Esophagus (tissue), 2 donors: ENCODE measurements around the gene TMX1. TPM values are rescaled to one million over a fixed set of nuclear protein-coding genes. Genes with fewer than 3 reads are reported as not detected.
A peak's percentile ranks its signal among the peaks of the same experiment; 100 is the strongest.

ENCODE experiments used
- H3K27ac ChIP-seq, 2 donors: one replicate each; pipeline ENCODE4 v1.5.1; 2013; ENCODE audit warnings: low read depth in 2 of 2, mild to moderate bottlenecking in 2 of 2, inconsistent platforms in 1 of 2, low read length in 1 of 2, moderate library complexity in 1 of 2
- H3K27me3 ChIP-seq, 2 donors: one replicate each; pipeline ENCODE4 v1.6.1; 2013; ENCODE audit warnings: low read length in 2 of 2, control low read depth in 1 of 2, mild to moderate bottlenecking in 1 of 2; ENCODE audit not compliant: insufficient read depth in 2 of 2, control insufficient read depth in 1 of 2
- H3K36me3 ChIP-seq, 2 donors: one replicate each; pipeline ENCODE4 v1.6.1; 2013; ENCODE audit warnings: low read length in 1 of 2; ENCODE audit not compliant: control insufficient read depth in 2 of 2, insufficient read depth in 2 of 2
- H3K4me1 ChIP-seq, 2 donors: one replicate each; pipeline ENCODE4 v1.6.1; 2013; ENCODE audit warnings: low read length in 1 of 2; ENCODE audit not compliant: control insufficient read depth in 2 of 2, insufficient read depth in 2 of 2
- H3K4me3 ChIP-seq, 2 donors: one replicate each; pipeline ENCODE4 v1.5.1; 2013; ENCODE audit warnings: low read length in 2 of 2, mild to moderate bottlenecking in 2 of 2, low read depth in 1 of 2, moderate library complexity in 1 of 2
- H3K9me3 ChIP-seq, 2 donors: one replicate each; pipeline ENCODE4 v1.6.1; 2013; ENCODE audit warnings: mild to moderate bottlenecking in 2 of 2, low read depth in 1 of 2, low read length in 1 of 2, moderate library complexity in 1 of 2; ENCODE audit not compliant: control insufficient read depth in 2 of 2, insufficient read depth in 1 of 2
- WGBS, 2 donors: extraction: QIAGEN DNeasy Blood & Tissue Kit; methylation state at CpG; one replicate each; pipeline ENCODE4 v1.1.7; 2013; 5-methylcytosine and 5-hydroxymethylcytosine counted together
- polyA plus RNA-seq, 2 donors: library from polyadenylated mRNA; stranded (reverse); fragments of 200-250 nt; gene quantifications; one replicate each; pipeline ENCODE4 v1.2.3, GENCODE V29; 2013
- donor health status: healthy with polysubstance abuse.
- donor health status: Bipolar disorder and iron deficiency.

TMX1 gene
- polyA plus RNA-seq, 2 donors, result 4.6 to 12.9 TPM

GRCh38 chr14:51240804-51241380 lies 845 bp downstream of the TMX1 start:
- Histone ChIP-seq H3K4me1 (no peaks in the 10 kb centered on the region), H3K4me3 (peak overlapping the region; percentile 80 to 96), H3K36me3 (no peaks in the 10 kb centered on the region), H3K9me3 (no peaks in the 10 kb centered on the region), H3K27ac (no peak overlapping the region), H3K27me3 (no peaks in the 10 kb centered on the region)
- 9 to 10% methylated on average over 10 of the region's 10 CpGs for WGBS, 2 donors

DNA sequence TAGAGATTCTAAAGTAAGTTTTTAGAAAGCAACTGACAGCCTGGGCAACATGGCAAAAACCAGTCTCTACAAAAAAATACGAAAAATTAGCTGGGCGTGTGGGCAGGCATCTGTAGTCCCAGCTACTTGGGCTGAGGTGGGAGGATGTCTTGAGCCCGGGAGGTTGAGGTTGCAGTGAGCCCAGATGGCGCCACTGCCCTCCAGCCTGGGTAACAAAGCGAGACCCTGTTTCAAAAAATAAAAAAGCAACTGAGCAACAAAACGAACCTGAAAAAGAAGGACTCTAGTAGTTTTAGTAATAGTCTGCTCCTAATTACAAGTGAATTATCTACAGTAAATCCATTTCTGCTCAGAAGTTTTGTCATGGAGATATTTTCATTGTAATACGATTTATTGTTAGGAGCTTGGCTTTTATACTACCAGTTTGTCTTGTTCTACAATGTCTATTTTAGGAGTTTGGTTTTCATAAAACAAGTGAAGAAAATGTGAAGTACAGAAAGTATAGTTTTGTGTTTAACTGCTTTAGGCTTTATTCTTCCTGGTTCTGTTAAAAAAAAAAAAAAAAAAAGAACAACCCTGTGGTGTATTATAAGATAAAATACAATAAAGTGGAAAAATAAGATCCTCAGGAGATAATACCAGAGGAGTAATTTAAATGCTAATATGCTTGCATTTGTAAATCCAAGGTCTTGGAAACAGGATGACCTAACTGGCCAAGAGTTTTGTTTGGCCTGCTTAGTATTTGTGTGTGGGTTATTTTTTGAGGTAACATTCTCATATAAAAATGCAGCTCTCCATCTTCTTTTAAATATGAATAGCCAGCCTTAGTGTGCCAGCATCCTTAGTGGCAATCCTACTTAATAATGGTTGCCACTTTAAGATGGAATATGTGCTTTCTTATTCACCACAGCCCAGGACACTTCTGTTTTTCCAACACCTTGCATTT lies 2.8 kb downstream of the TMX1 start:
- no peak overlapping the region for H3K27ac ChIP-seq
- 51 to 61% methylated on average over 7 of the region's 7 CpGs for WGBS, 2 donors
- H3K27me3 ChIP-seq, result no peaks in the 10 kb centered on the region
- peaks cover under 1 to 3% of the 10 kb centered on the region in 2 donors for H3K36me3 ChIP-seq
- H3K4me3 ChIP-seq, result no peak overlapping the region
- no peaks in the 10 kb centered on the region for H3K9me3 ChIP-seq
- no peaks in the 10 kb centered on the region for H3K4me1 ChIP-seq

- no peaks in the 10 kb centered on the region for H3K27me3 ChIP-seq
- no peak overlapping the region for H3K27ac ChIP-seq
- no peak overlapping the region for H3K4me3 ChIP-seq
- H3K4me1 ChIP-seq, result no peaks in the 10 kb centered on the region
- peaks cover 6% of the 10 kb centered on the region in 2 donors for H3K36me3 ChIP-seq
- no peaks in the 10 kb centered on the region for H3K9me3 ChIP-seq
- WGBS, 2 donors, result 96 to 99% methylated on average over 5 of the region's 5 CpGs
These were observed 4.5 kb downstream of the TMX1 start for GRCh38 chr14:51244591-51244990.

DNA sequence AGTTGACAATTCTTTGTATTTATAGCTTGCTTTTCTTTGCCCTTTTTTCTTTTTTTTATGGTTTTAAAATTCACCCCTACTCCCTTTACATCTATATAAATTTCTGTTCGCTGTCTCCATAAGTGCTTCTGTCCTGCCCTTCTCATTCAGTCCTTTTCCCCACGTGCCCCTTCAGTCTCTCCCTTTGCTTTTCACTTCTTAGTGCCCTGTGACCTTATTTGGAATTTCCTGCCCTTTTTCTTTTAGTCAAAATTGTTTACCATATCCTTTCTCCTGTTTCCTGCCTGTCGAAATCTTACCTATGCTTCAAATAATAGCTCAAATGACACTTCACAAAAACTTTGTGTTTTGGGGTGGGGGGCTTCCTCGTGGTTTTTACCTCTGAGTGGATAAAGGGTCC lies 6.0 kb downstream of the TMX1 start:
- peaks cover 6% of the 10 kb centered on the region in 2 donors for H3K36me3 ChIP-seq
- H3K9me3 ChIP-seq, result no peaks in the 10 kb centered on the region
- no peak overlapping the region for H3K27ac ChIP-seq
- 61 to 75% methylated on average over 4 of the region's 4 CpGs for WGBS, 2 donors
- no peak overlapping the region for H3K4me3 ChIP-seq
- H3K4me1 ChIP-seq, result no peaks in the 10 kb centered on the region
- no peaks in the 10 kb centered on the region for H3K27me3 ChIP-seq

GRCh38 chr14:51248016-51248987 lies 8.3 kb downstream of the TMX1 start:
- WGBS, 2 donors, result 85 to 90% methylated on average over 4 of the region's 4 CpGs
- H3K36me3 ChIP-seq, result peaks cover 6 to 9% of the 10 kb centered on the region in 2 donors
- H3K27ac ChIP-seq, result no peak overlapping the region
- no peaks in the 10 kb centered on the region for H3K4me1 ChIP-seq
- H3K9me3 ChIP-seq, result no peaks in the 10 kb centered on the region
- no peak overlapping the region for H3K4me3 ChIP-seq
- no peaks in the 10 kb centered on the region for H3K27me3 ChIP-seq

DNA sequence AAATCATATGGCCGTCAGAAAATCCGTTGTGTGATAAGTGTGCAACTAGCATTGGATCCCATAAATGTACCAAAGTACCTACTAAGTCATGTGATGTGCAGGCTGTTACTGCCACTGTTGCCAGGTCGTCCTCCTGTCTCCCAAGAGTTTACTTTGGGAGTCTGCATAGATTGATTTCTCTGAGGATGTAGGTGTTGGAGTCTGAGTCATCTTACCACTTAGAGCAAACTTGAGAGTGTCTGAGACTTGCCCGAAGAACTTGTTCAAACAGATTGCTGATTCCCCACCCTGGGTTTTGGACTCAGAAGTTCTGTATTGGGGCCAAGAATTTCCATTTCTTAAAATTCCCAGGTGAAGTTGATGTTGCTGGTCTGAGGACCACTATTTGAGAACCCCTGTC lies 11.4 kb downstream of the TMX1 start:
- no peak overlapping the region for H3K4me3 ChIP-seq
- H3K4me1 ChIP-seq, result no peaks in the 10 kb centered on the region
- WGBS, 2 donors, result 50 to 74% methylated on average over 4 of the region's 4 CpGs
- H3K27ac ChIP-seq, result no peak overlapping the region
- H3K36me3 ChIP-seq, result peaks cover 6 to 7% of the 10 kb centered on the region in 2 donors
- H3K9me3 ChIP-seq, result no peaks in the 10 kb centered on the region
- H3K27me3 ChIP-seq, result no peaks in the 10 kb centered on the region

DNA sequence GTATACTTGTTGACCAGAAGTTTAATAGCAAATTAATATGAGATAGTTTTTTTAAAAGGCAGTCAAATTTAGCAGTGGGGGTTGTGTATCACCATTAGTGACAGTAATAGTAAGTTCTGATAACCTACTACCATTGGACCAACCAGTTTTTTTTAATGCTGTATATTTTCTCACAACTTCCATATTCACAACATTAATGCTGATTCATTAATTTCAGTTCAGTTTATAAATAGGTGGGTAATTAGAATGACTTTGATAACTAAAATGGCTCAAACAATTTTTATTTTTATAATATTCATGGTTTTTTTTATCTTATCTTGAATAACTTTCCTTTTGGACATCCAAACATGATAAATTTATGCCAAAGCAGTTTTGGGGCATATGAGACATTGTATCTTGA lies 13.8 kb downstream of the TMX1 start:
- H3K4me3 ChIP-seq, result no peak overlapping the region
- peaks cover 0 to 3% of the 10 kb centered on the region in 2 donors for H3K36me3 ChIP-seq
- no peaks in the 10 kb centered on the region for H3K27me3 ChIP-seq
- H3K4me1 ChIP-seq, result no peaks in the 10 kb centered on the region
- no peak overlapping the region for H3K27ac ChIP-seq
- H3K9me3 ChIP-seq, result no peaks in the 10 kb centered on the region

- H3K36me3 ChIP-seq, result no peaks in the 10 kb centered on the region
- H3K27me3 ChIP-seq, result no peaks in the 10 kb centered on the region
- 98% methylated on average over 1 of the region's 1 CpG for WGBS, 2 donors
- H3K4me1 ChIP-seq, result no peaks in the 10 kb centered on the region
- no peak overlapping the region for H3K27ac ChIP-seq
- H3K4me3 ChIP-seq, result no peak overlapping the region
- H3K9me3 ChIP-seq, result no peaks in the 10 kb centered on the region
These were observed 18.2 kb downstream of the TMX1 start for GRCh38 chr14:51258280-51258679.

DNA sequence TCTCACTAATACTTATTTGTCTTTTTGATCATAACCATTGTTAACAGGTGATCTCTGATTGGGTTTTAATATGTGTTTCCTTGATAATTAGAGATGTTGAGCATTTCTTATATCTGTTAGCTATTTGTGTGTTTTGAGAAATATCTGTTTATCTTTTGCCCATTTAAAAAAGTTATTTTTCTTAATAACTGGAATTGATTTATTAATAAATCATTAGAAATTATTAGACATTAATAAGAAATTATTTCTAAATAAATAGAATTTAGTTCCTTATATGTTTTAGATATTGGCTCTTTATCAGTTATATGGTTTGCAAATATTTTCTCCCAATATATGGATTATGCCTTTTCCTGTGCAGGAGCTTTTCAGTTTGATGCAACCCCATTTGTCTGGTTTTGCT lies 18.7 kb downstream of the TMX1 start:
- Histone ChIP-seq H3K27ac (no peak overlapping the region), H3K27me3 (no peaks in the 10 kb centered on the region), H3K4me3 (no peak overlapping the region), H3K4me1 (no peaks in the 10 kb centered on the region), H3K9me3 (no peaks in the 10 kb centered on the region), H3K36me3 (no peaks in the 10 kb centered on the region)
